CD4-positive, CD25-positive, alpha-beta regulatory T cell (primary cell): Measurements from ENCODE around the gene STK10. TPM values are rescaled to one million over a fixed set of nuclear protein-coding genes. Genes with fewer than 3 reads are reported as not detected.

Experiments
- ATAC-seq, 2 donors: fragments of 150-1000 bp; cut with Tn5 transposase; one replicate each; pipeline ENCODE4 v1.10.0; 2021; ENCODE audit warnings: low read depth in 2 of 2, moderate number of reproducible peaks in 2 of 2, moderate library complexity in 1 of 2
- DNase-seq, 3 donors: peaks; one replicate each; pipeline versions ENCODE4 v3.0.0 to v3.0.0-alpha.2; 2012 to 2022; ENCODE audit warnings: mixed read lengths in 1 of 3
- H3K27ac ChIP-seq: one replicate; pipeline ENCODE4 v1.7.0; 2013; ENCODE audit warnings: mild to moderate bottlenecking, low read length; ENCODE audit not compliant: insufficient read depth, poor library complexity, severe bottlenecking
- H3K27me3 ChIP-seq: one replicate; pipeline ENCODE4 v1.7.0; 2013; ENCODE audit warnings: low read length; ENCODE audit not compliant: control insufficient read depth, insufficient read depth
- H3K36me3 ChIP-seq: one replicate; pipeline ENCODE4 v1.7.0; 2013; ENCODE audit warnings: mild to moderate bottlenecking, low read length, moderate library complexity; ENCODE audit not compliant: control insufficient read depth, insufficient read depth
- H3K4me1 ChIP-seq: 2 replicates; pipeline ENCODE4 v1.7.0; 2013; ENCODE audit warnings: mild to moderate bottlenecking, low read length; ENCODE audit not compliant: insufficient read depth, control insufficient read depth, poor library complexity, severe bottlenecking
- H3K4me3 ChIP-seq: one replicate; pipeline ENCODE4 v1.7.0; 2013; ENCODE audit warnings: low read depth, mild to moderate bottlenecking, low read length, moderate library complexity
- H3K9me3 ChIP-seq, 2 experiments: 1 replicate in 1 of 2; 2 replicates in 1 of 2; pipeline ENCODE4 v1.7.0; 2013; ENCODE audit warnings: low read length in 2 of 2, mild to moderate bottlenecking in 1 of 2, moderate library complexity in 1 of 2; ENCODE audit not compliant: control insufficient read depth in 2 of 2
- H3K27ac Mint-ChIP-seq, 3 donors: one replicate each; pipeline ENCODE4 v1.8.0; 2020 to 2022; ENCODE audit warnings: mild to moderate bottlenecking in 3 of 3, mixed read lengths in 3 of 3, moderate library complexity in 2 of 3
- H3K27me3 Mint-ChIP-seq: one replicate; pipeline ENCODE4 v1.8.0; 2022; ENCODE audit warnings: mild to moderate bottlenecking, mixed read lengths
- H3K36me3 Mint-ChIP-seq: one replicate; pipeline ENCODE4 v1.8.0; 2020; ENCODE audit warnings: mixed read lengths
- H3K4me1 Mint-ChIP-seq, 4 donors: one replicate each; pipeline ENCODE4 v1.8.0; 2020 to 2022; ENCODE audit warnings: mixed read lengths in 4 of 4, mild to moderate bottlenecking in 1 of 4
- H3K4me3 Mint-ChIP-seq, 4 donors: one replicate each; pipeline ENCODE4 v1.8.0; 2020 to 2022; ENCODE audit warnings: mild to moderate bottlenecking in 4 of 4, mixed read lengths in 4 of 4, moderate library complexity in 3 of 4
- H3K9me3 Mint-ChIP-seq, 7 donors: one replicate each; pipeline ENCODE4 v1.8.0; 2020 to 2022; ENCODE audit warnings: mixed read lengths in 7 of 7, mild to moderate bottlenecking in 3 of 7, moderate library complexity in 2 of 7
- polyA plus RNA-seq, 4 donors: library from polyadenylated mRNA; unstranded; fragments of 300-500 nt; fragmentation: Illumina TruSeq; gene quantifications; one replicate each; pipeline ENCODE4 v1.2.3, GENCODE V29; 2021
- total RNA-seq: library from RNA; stranded (reverse); gene quantifications from one replicate; pipeline ENCODE4 v1.2.3, GENCODE V29; 2022

The STK10 gene
- total and polyA plus RNA-seq, 5 donors from 2014 or later, result 71.2 to 533 (median 74.6) TPM

DNA sequence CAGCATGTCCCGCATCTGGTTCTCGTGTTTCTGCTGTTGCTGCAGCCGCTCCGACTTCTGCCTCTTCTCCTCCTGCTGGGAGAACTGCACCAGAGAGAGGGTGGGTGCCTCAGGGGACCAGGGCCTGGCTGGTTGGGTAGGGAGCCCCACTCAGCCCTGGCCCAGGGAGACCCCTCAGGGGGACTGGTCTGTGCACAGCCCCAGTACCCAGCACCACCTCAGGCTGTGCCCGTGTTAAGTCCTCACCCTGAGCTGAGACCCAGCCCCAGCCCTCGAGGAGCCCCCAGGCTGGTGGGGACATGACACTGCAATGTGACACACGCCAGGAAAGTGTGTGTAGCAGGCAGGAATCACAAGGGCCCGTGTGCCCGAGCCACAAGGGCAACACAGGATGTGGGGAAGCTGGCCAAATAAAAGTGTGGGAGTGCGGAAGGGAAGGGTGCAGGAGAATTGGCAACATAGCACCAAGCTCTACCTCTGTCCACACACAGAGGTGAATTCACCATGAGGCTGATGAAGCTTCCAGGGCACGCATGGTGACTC is 133.3 kb downstream of the STK10 start:
- Histone ChIP-seq H3K9me3 (no peaks in the 10 kb centered on the region), H3K27ac (no peak overlapping the region), H3K4me1 (no peaks in the 10 kb centered on the region), H3K4me3 (no peak overlapping the region), H3K36me3 (peaks cover 92% of the 10 kb centered on the region), H3K27me3 (no peaks in the 10 kb centered on the region)
- H3K4me3 Mint-ChIP-seq, result no peak overlapping the region
- ATAC-seq, result no peak
- DNase-seq, result no peak
- H3K36me3 Mint-ChIP-seq, result peaks cover 45% of the 10 kb centered on the region
- no peaks in the 10 kb centered on the region for H3K27me3 Mint-ChIP-seq
- no peaks in the 10 kb centered on the region for H3K9me3 Mint-ChIP-seq
- H3K27ac Mint-ChIP-seq, result no peak overlapping the region
- peaks cover 2 to 14% (median 4%) of the 10 kb centered on the region in 4 donors for H3K4me1 Mint-ChIP-seq

DNA sequence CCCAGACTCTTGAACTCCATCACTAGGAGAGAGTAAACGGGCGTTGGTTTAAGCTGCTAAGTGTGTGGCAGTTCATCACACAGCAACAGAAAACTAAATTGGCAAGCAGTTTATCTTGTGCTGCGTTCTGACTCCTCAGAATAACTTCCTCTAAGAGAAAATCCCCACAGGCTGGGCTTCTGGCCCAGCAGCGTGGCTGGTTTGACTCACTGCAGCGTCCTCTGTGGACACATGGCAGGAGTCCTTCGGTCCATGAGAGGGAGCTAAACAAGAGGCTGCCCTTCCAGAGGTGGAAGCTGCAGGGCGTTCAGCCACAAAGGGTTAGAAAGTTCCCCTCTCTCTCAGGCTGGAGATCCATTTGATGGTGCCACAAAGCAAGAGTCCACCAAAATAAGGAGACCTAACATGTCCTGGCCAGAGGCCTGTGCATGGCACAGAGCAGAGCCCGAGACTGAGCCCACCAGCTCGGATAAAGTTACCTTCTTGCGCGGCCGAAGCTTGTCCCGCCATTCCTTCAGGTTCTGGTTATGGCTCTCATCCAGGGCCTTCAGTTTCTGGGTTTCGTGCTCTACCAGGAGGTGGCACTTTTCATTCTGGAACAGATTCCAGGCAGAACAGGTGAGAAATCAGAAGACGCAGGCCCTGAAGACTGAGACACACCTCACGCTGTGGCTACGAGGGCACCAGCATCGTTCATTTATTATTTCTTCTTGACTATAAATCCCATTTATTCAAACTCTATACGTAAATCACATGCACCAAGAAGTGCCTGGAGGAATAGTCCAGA is 135.4 kb downstream of the STK10 start:
- peaks cover 44% of the 10 kb centered on the region for H3K36me3 Mint-ChIP-seq
- H3K4me3 Mint-ChIP-seq, result no peak overlapping the region
- no peak overlapping the region for H3K27ac Mint-ChIP-seq
- H3K27ac ChIP-seq, result no peak overlapping the region
- no peak overlapping the region for H3K4me3 ChIP-seq
- no peaks in the 10 kb centered on the region for H3K27me3 Mint-ChIP-seq
- H3K4me1 Mint-ChIP-seq, result peaks cover 0 to 12% (median 5%) of the 10 kb centered on the region in 4 donors
- DNase-seq, result no peak
- ATAC-seq, result no peak
- peaks cover 0 to 5% (median 0%) of the 10 kb centered on the region in 7 donors for H3K9me3 Mint-ChIP-seq
- no peaks in the 10 kb centered on the region for H3K4me1 ChIP-seq
- H3K27me3 ChIP-seq, result no peaks in the 10 kb centered on the region
- no peaks in the 10 kb centered on the region for H3K9me3 ChIP-seq
- peaks cover 95% of the 10 kb centered on the region for H3K36me3 ChIP-seq

DNA sequence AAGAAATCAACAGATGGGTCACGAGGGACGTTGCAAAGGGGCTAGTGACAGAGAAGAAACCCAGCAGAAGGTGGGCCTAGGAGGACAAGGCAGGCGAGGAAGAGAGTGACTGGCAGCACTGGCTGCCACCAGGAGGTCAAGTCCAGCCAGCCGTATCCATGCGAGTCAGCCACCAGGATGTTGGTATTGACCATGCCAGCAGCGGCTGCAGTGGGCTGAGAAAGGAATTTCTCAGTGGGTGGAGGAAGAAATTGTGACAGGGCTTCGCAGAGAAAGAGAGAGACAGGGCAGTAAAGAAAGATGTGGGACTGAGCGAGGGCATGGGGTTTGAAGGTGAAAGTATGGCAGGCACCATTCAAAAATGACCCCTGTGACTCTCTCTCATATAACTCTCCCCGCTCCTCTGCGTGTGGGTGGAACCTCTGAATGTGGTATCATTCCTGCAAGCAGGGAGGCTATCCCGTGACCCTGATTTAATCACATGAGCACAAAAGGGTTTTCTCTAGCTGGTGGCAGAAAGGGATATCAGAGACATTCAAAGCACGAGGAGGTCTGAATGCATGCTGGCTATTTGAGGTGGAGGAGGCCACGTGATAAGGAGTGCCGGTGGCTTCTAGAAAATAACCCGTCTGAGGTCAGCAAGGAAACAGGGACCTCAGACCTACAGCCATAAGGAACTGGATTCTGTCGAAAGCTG is 136.2 kb downstream of the STK10 start:
- H3K27ac Mint-ChIP-seq, result peak overlapping the region; percentile 47 to 87 (median 75)
- DNase-seq, result no peak
- H3K4me3 Mint-ChIP-seq, result no peak overlapping the region

DNA sequence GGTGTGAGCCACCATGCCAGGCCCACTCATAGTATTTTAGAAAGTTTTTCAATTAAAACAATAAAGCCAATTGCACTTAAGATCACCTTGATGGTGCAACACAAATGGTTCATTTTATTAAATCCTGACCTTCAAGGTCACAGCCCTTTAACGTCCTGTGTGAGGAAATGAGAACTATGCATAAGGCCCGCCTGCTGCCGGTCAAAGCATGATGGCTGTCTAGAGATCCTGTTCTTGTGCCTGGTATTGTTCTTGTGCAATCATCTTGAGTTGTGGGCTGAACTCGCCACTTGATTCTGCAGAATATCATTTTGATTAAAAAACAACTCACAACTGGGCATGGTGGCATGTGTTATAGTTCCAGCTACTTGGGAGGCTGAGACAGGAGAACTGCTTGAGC is 137.9 kb downstream of the STK10 start:
- ATAC-seq, result no peak
- no peaks in the 10 kb centered on the region for H3K4me1 ChIP-seq

More for the DNA sequence above, 136.2 kb downstream of the STK10 start:
- peaks cover 0 to 5% (median 0%) of the 10 kb centered on the region in 7 donors for H3K9me3 Mint-ChIP-seq
- peaks cover 96% of the 10 kb centered on the region for H3K36me3 ChIP-seq
- H3K4me3 ChIP-seq, result no peak overlapping the region
- peaks cover 36% of the 10 kb centered on the region for H3K36me3 Mint-ChIP-seq
- H3K27me3 Mint-ChIP-seq, result no peaks in the 10 kb centered on the region
- peaks cover 0 to 12% (median 2%) of the 10 kb centered on the region in 4 donors for H3K4me1 Mint-ChIP-seq
- no peaks in the 10 kb centered on the region for H3K9me3 ChIP-seq
- no peaks in the 10 kb centered on the region for H3K4me1 ChIP-seq
- no peak overlapping the region for H3K27ac ChIP-seq
- ATAC-seq, result no peak
- no peaks in the 10 kb centered on the region for H3K27me3 ChIP-seq

DNA sequence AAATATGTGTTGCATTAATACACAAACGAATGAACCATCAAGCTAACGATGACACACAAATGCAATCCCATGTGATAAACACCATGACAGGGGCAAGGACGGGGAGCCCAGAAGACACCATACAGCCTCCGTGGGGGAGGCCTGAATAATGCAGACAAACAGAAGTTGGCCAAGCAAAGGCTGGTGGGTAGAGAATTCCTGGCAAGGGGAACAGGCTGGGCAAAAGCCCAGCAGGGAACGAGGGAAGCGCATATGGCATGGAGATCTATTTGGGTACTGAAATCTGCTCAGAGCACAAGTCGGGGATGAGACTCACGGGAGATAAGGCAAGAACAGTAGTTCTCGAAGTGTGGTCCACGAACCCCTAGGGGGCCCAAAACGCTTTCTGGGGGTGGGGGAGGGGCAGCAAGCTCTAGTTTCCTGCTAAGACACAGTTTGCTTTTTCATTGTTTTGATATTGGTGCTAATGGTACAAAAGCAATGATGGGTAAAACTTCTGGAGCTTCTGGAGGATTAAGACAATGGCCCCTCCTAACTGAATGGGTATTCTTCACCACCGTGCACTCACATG is 138.7 kb downstream of the STK10 start:
- Histone ChIP-seq H3K9me3 (no peaks in the 10 kb centered on the region), H3K27me3 (no peaks in the 10 kb centered on the region), H3K36me3 (peaks cover 96% of the 10 kb centered on the region), H3K4me3 (no peak overlapping the region), H3K4me1 (no peaks in the 10 kb centered on the region), H3K27ac (no peak overlapping the region)
- DNase-seq (no peak), ATAC-seq (no peak)
- peaks cover 34% of the 10 kb centered on the region for H3K36me3 Mint-ChIP-seq
- no peaks in the 10 kb centered on the region for H3K27me3 Mint-ChIP-seq
- H3K27ac Mint-ChIP-seq, result peak overlapping the region; percentile 67 to 86 (median 81)
- H3K9me3 Mint-ChIP-seq, result peaks cover 0 to 5% (median 0%) of the 10 kb centered on the region in 7 donors
- peaks cover 0 to 8% (median 4%) of the 10 kb centered on the region in 4 donors for H3K4me1 Mint-ChIP-seq
- no peak overlapping the region for H3K4me3 Mint-ChIP-seq

More for the DNA sequence above, 137.9 kb downstream of the STK10 start:
- no peak for DNase-seq
- peaks cover 96% of the 10 kb centered on the region for H3K36me3 ChIP-seq
- no peak overlapping the region for H3K4me3 ChIP-seq
- Mint-ChIP-seq H3K9me3 (peaks cover 0 to 5% (median 0%) of the 10 kb centered on the region in 7 donors), H3K27ac (no peak overlapping the region), H3K4me1 (peaks cover 0 to 8% (median 3%) of the 10 kb centered on the region in 4 donors), H3K27me3 (no peaks in the 10 kb centered on the region), H3K36me3 (peaks cover 30% of the 10 kb centered on the region), H3K4me3 (no peak overlapping the region)
- no peaks in the 10 kb centered on the region for H3K9me3 ChIP-seq
- no peak overlapping the region for H3K27ac ChIP-seq
- no peaks in the 10 kb centered on the region for H3K27me3 ChIP-seq

DNA sequence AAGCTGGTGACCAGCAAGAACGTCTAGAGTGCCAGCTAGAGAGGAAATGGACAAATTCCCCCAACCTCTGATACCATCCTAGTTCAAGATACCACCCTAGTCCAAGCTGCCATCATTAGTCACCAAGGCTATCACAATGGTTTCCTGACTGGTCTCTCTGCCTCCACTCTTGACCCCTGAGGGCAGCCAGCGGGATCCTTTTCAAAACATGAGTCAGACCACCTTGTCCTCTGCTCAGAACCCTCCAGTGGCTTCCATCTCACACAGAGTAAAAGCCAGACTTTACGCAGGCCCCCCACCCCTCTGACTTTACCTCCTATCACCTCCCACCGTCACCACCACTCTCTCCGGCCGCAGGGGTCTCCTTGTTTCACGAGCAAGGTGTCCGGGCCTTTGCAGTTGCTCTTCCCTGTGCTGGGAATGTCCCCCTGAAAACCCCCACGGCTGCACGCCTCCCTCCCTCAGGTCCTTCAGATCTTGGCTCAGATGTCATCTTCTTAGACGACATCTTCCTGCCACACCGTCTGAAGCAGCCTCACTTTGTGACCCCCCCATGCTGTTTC is 139.4 kb downstream of the STK10 start:
- Histone ChIP-seq H3K4me3 (no peak overlapping the region), H3K36me3 (peaks cover 96% of the 10 kb centered on the region), H3K27ac (peak overlapping the region; percentile 29), H3K27me3 (no peaks in the 10 kb centered on the region), H3K9me3 (no peaks in the 10 kb centered on the region), H3K4me1 (no peaks in the 10 kb centered on the region)
- H3K4me1 Mint-ChIP-seq, result peaks cover 0 to 8% (median 4%) of the 10 kb centered on the region in 4 donors
- ATAC-seq, result no peak
- peaks cover 0 to 5% (median 0%) of the 10 kb centered on the region in 7 donors for H3K9me3 Mint-ChIP-seq
- peak overlapping the region in 1 of 4 donors; percentile 9 for H3K4me3 Mint-ChIP-seq
- DNase-seq, result no peak
- peaks cover 38% of the 10 kb centered on the region for H3K36me3 Mint-ChIP-seq
- peak overlapping the region; percentile 67 to 91 (median 81) for H3K27ac Mint-ChIP-seq
- no peaks in the 10 kb centered on the region for H3K27me3 Mint-ChIP-seq

DNA sequence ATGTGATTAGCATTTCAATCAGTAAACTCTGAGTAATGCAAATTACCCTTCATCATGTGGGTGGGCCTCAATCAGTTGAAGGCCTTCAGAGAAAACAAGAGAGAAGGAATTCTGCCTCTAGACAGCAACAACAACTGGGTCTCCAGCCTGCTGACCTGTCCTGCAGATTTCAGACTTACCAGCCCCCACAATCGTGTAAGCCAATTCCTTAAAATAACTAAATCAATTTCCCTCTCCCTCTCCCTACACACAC is 139.9 kb downstream of the STK10 start:
- H3K4me1 ChIP-seq, result no peaks in the 10 kb centered on the region
- H3K36me3 ChIP-seq, result peaks cover 96% of the 10 kb centered on the region
- DNase-seq (no peak), ATAC-seq (no peak)
- Mint-ChIP-seq H3K4me1 (peaks cover 0 to 8% (median 4%) of the 10 kb centered on the region in 4 donors), H3K36me3 (peaks cover 38% of the 10 kb centered on the region), H3K4me3 (peak overlapping the region in 1 of 4 donors; percentile 9), H3K27ac (peak overlapping the region in 2 of 3 donors; percentile 67 to 91), H3K27me3 (no peaks in the 10 kb centered on the region), H3K9me3 (peaks cover 0 to 5% (median 0%) of the 10 kb centered on the region in 7 donors)
- H3K4me3 ChIP-seq, result no peak overlapping the region
- H3K27ac ChIP-seq, result peak overlapping the region; percentile 29
- no peaks in the 10 kb centered on the region for H3K9me3 ChIP-seq
- no peaks in the 10 kb centered on the region for H3K27me3 ChIP-seq
